Cardiac fibroblast (primary cell): ENCODE results near the gene TMUB2.
A peak's percentile ranks its signal among the peaks of the same experiment; 100 is the strongest.
"Not testable (repeated sequence)": the region's sequence is repeated elsewhere in the genome, so short reads cannot be mapped to it uniquely, and the experiment has no call there.

Experiments used
- DNase-seq, 2 donors: peaks; one replicate each; pipeline versions ENCODE4 v3.0.0 to v3.0.0-alpha.2; 2010; ENCODE audit warnings: low read depth in 2 of 2
- H3K4me3 ChIP-seq, 2 donors: replicated peaks in 1 of 2; 1 replicate in 1 of 2; 2 replicates in 1 of 2; pipeline ENCODE4 v1.5.1; 2011; ENCODE audit warnings: low read depth in 2 of 2, low read length in 2 of 2, mild to moderate bottlenecking in 2 of 2, moderate library complexity in 1 of 2
- CTCF ChIP-seq: IDR thresholded peaks from one replicate; pipeline ENCODE4 v1.5.1; 2011; ENCODE audit warnings: low read depth, mild to moderate bottlenecking, low read length, inconsistent platforms

Gene TMUB2

GRCh38 chr17:44186307-44187130 lies at the start of gene TMUB2:
TSS of gene TMUB2 (plus strand) at chr17:44186972. CDS start at chr17:44187709, 737 bp downstream.
- peak; percentile 100 for DNase-seq
- H3K4me3 ChIP-seq, result peak within 1 kb of the TSS; percentile 95 to 100
- no peak for TF ChIP-seq CTCF

GRCh38 chr17:44137891-44138709 lies 48.7 kb upstream of the TMUB2 start:
- H3K4me3 ChIP-seq, result peak overlapping the region; percentile 8 to 22
- peak; percentile 99 for DNase-seq

GRCh38 chr17:44143921-44144320 lies 42.9 kb upstream of the TMUB2 start:
- H3K4me3 ChIP-seq, DNase-seq: not testable (repeated sequence)

More at GRCh38 chr17:44137891-44138709, 48.7 kb upstream of the TMUB2 start:
- TF ChIP-seq CTCF, result no peak

- no peak overlapping the region for H3K4me3 ChIP-seq
- peak; percentile 42 to 59 for DNase-seq
- TF ChIP-seq CTCF, result no peak
Observed at GRCh38 chr17:44144966-44145739, 41.6 kb upstream of the TMUB2 start.

GRCh38 chr17:44146375-44147346 lies 40.1 kb upstream of the TMUB2 start:
- no peak for TF ChIP-seq CTCF
- H3K4me3 ChIP-seq, result no peak overlapping the region
- DNase-seq, result no peak

GRCh38 chr17:44147812-44148211 lies 39.0 kb upstream of the TMUB2 start:
- TF ChIP-seq CTCF, result no peak
- no peak for DNase-seq
- no peak overlapping the region for H3K4me3 ChIP-seq

GRCh38 chr17:44149066-44149465 lies 37.7 kb upstream of the TMUB2 start:
- H3K4me3 ChIP-seq, DNase-seq: not testable (repeated sequence)
